ENCODE measurements around the gene AMHR2.
A peak's percentile ranks its signal among the peaks of the same experiment; 100 is the strongest.
"Not testable (repeated sequence)": the region's sequence is repeated elsewhere in the genome, so short reads cannot be mapped to it uniquely, and the experiment has no call there.

The AMHR2 gene

GRCh38 chr12:53423597-53423996 is at the start of gene AMHR2:
Gene AMHR2, plus strand, starts transcription at chr12:53423855. Its CDS starts 80 bp downstream, at chr12:53423935.
- no peak for DNase-seq (ENCODE audit: low spot score)

- not testable (repeated sequence) for DNase-seq (ENCODE audit: low spot score)
Measured at GRCh38 chr12:53374277-53374676, 49.4 kb upstream of the AMHR2 start.

GRCh38 chr12:53376747-53377146 is 46.9 kb upstream of the AMHR2 start:
- DNase-seq (ENCODE audit: low spot score): no peak

GRCh38 chr12:53378222-53378621 is 45.4 kb upstream of the AMHR2 start:
- DNase-seq (ENCODE audit: low spot score): no peak

GRCh38 chr12:53378724-53379388 is 44.8 kb upstream of the AMHR2 start:
- no peak for DNase-seq (ENCODE audit: low spot score)

GRCh38 chr12:53379389-53380103 is 44.1 kb upstream of the AMHR2 start:
- DNase-seq (ENCODE audit: low spot score): peak; percentile 91

GRCh38 chr12:53380104-53380793 is 43.4 kb upstream of the AMHR2 start, which contains the start of gene SP1:
Gene SP1, plus strand, starts transcription at chr12:53380176. Its CDS starts 116 bp downstream, at chr12:53380292.
- DNase-seq (ENCODE audit: low spot score): peak; percentile 85

- DNase-seq (ENCODE audit: low spot score): no peak
Measured at GRCh38 chr12:53380794-53381730, 42.6 kb upstream of the AMHR2 start.

GRCh38 chr12:53381731-53382630 is 41.7 kb upstream of the AMHR2 start:
- peak; percentile 22 for DNase-seq (ENCODE audit: low spot score)

GRCh38 chr12:53383258-53383657 is 40.4 kb upstream of the AMHR2 start:
- DNase-seq (ENCODE audit: low spot score): no peak

- DNase-seq (ENCODE audit: low spot score): not testable (repeated sequence)
Measured at GRCh38 chr12:53386381-53386780, 37.3 kb upstream of the AMHR2 start.

- no peak for DNase-seq (ENCODE audit: low spot score)
Measured at GRCh38 chr12:53388932-53389331, 34.7 kb upstream of the AMHR2 start.

- no peak for DNase-seq (ENCODE audit: low spot score)
Measured at GRCh38 chr12:53389702-53390101, 34.0 kb upstream of the AMHR2 start.

- DNase-seq (ENCODE audit: low spot score): no peak
Measured at GRCh38 chr12:53391724-53392123, 31.9 kb upstream of the AMHR2 start.

- DNase-seq (ENCODE audit: low spot score): no peak
Measured at GRCh38 chr12:53399896-53400295, 23.8 kb upstream of the AMHR2 start.

- DNase-seq (ENCODE audit: low spot score): not testable (repeated sequence)
Measured at GRCh38 chr12:53402351-53402750, 21.3 kb upstream of the AMHR2 start.

GRCh38 chr12:53402871-53403270 is 20.8 kb upstream of the AMHR2 start:
- DNase-seq (ENCODE audit: low spot score): no peak

- DNase-seq (ENCODE audit: low spot score): no peak
Measured at GRCh38 chr12:53410951-53411350, 12.7 kb upstream of the AMHR2 start.

GRCh38 chr12:53413485-53414204 is 10.0 kb upstream of the AMHR2 start:
- no peak for DNase-seq (ENCODE audit: low spot score)
